ENCODE results near the gene AOPEP.
A peak's percentile ranks its signal among the peaks of the same experiment; 100 is the strongest.

The AOPEP gene

GRCh38 chr9:94850540-94851434, 124.3 kb downstream of the AOPEP start:
- DNase-seq (ENCODE audit: low read depth) = no peak

- no peak for DNase-seq (ENCODE audit: low read depth)
Measured at GRCh38 chr9:94851467-94851866, 125.0 kb downstream of the AOPEP start.

GRCh38 chr9:94851892-94852291, 125.4 kb downstream of the AOPEP start:
- no peak for DNase-seq (ENCODE audit: low read depth)

GRCh38 chr9:94852373-94852772, 125.9 kb downstream of the AOPEP start:
- no peak for DNase-seq (ENCODE audit: low read depth)

GRCh38 chr9:94853887-94854286, 127.4 kb downstream of the AOPEP start:
- DNase-seq (ENCODE audit: low read depth) = no peak

- DNase-seq (ENCODE audit: low read depth) = no peak
Measured at GRCh38 chr9:94855903-94856302, 129.4 kb downstream of the AOPEP start.

GRCh38 chr9:94857791-94858190, 131.3 kb downstream of the AOPEP start:
- no peak for DNase-seq (ENCODE audit: low read depth)

GRCh38 chr9:94859226-94859625, 132.7 kb downstream of the AOPEP start:
- DNase-seq (ENCODE audit: low read depth) = no peak

- DNase-seq (ENCODE audit: low read depth) = no peak
Measured at GRCh38 chr9:94859891-94860290, 133.4 kb downstream of the AOPEP start.

- DNase-seq (ENCODE audit: low read depth) = peak; percentile 75
Measured at GRCh38 chr9:94860678-94861588, 134.4 kb downstream of the AOPEP start.

- DNase-seq (ENCODE audit: low read depth) = peak; percentile 93
Measured at GRCh38 chr9:94861589-94862272, 135.2 kb downstream of the AOPEP start.

GRCh38 chr9:94864196-94864595, 137.7 kb downstream of the AOPEP start:
- DNase-seq (ENCODE audit: low read depth) = peak; percentile 39

GRCh38 chr9:94864862-94865509, 138.5 kb downstream of the AOPEP start:
- DNase-seq (ENCODE audit: low read depth) = no peak

GRCh38 chr9:94865582-94866452, 139.3 kb downstream of the AOPEP start:
- peak; percentile 82 for DNase-seq (ENCODE audit: low read depth)

GRCh38 chr9:94866770-94867169, 140.3 kb downstream of the AOPEP start:
- DNase-seq (ENCODE audit: low read depth) = peak; percentile 45

GRCh38 chr9:94867281-94867841, 140.9 kb downstream of the AOPEP start:
- peak; percentile 98 for DNase-seq (ENCODE audit: low read depth)

GRCh38 chr9:94867842-94868312, 141.4 kb downstream of the AOPEP start:
- peak; percentile 98 for DNase-seq (ENCODE audit: low read depth)

GRCh38 chr9:94868464-94868863, 142.0 kb downstream of the AOPEP start:
- no peak for DNase-seq (ENCODE audit: low read depth)

- DNase-seq (ENCODE audit: low read depth) = peak; percentile 57
Measured at GRCh38 chr9:94869415-94869843, 142.9 kb downstream of the AOPEP start.

- no peak for DNase-seq (ENCODE audit: low read depth)
Measured at GRCh38 chr9:94870465-94870792, 143.9 kb downstream of the AOPEP start.

Measured in iris pigment epithelial cell (primary cell).